Endodermal cell (in vitro differentiated cells): ENCODE data around the gene RNF144A. TPM values are rescaled to one million over a fixed set of nuclear protein-coding genes. Genes with fewer than 3 reads are reported as not detected.
"Not testable (repeated sequence)": the region's sequence is repeated elsewhere in the genome, so short reads cannot be mapped to it uniquely, and the experiment has no call there.

ENCODE experiments used
- DNase-seq: peaks from one replicate; pipeline ENCODE4 v3.0.0-alpha.2; 2017
- H3K27ac ChIP-seq: 2 replicates; pipeline ENCODE4 v1.5.1; 2013; ENCODE audit warnings: mild to moderate bottlenecking, low read depth, low read length, moderate library complexity
- H3K27me3 ChIP-seq: 2 replicates; pipeline ENCODE4 v1.6.1; 2013; ENCODE audit warnings: mild to moderate bottlenecking, low read length, moderate library complexity; ENCODE audit not compliant: insufficient read depth, control insufficient read depth, poor library complexity, severe bottlenecking
- H3K36me3 ChIP-seq: 2 replicates; pipeline ENCODE4 v1.7.0; 2013; ENCODE audit warnings: mild to moderate bottlenecking, low read length, moderate library complexity; ENCODE audit not compliant: control insufficient read depth, insufficient read depth
- H3K4me1 ChIP-seq: one replicate; pipeline ENCODE4 v1.7.0; 2013; ENCODE audit warnings: low read length; ENCODE audit not compliant: control insufficient read depth, insufficient read depth
- H3K4me3 ChIP-seq: 2 replicates; pipeline ENCODE4 v1.5.1; 2013; ENCODE audit warnings: mild to moderate bottlenecking, low read length, moderate library complexity
- H3K9ac ChIP-seq: 2 replicates; pipeline ENCODE4 v1.6.1; 2013; ENCODE audit warnings: mild to moderate bottlenecking, low read length, moderate library complexity; ENCODE audit not compliant: poor library complexity, severe bottlenecking; ENCODE audit errors: extremely low read depth
- H3K9me3 ChIP-seq: 2 replicates; pipeline ENCODE4 v1.6.1; 2013; ENCODE audit warnings: mild to moderate bottlenecking, low read length, moderate library complexity; ENCODE audit not compliant: control insufficient read depth
- H3K27ac Mint-ChIP-seq: 2 replicates; pipeline ENCODE4 v1.8.0; 2020; ENCODE audit warnings: mixed read lengths
- H3K27me3 Mint-ChIP-seq: 2 replicates; pipeline ENCODE4 v1.8.0; 2021; ENCODE audit warnings: mild to moderate bottlenecking, mixed read lengths; ENCODE audit not compliant: insufficient read depth
- H3K36me3 Mint-ChIP-seq: 2 replicates; pipeline ENCODE4 v1.8.0; 2020; ENCODE audit warnings: low read depth, mixed read lengths
- H3K4me1 Mint-ChIP-seq: 2 replicates; pipeline ENCODE4 v1.8.0; 2020; ENCODE audit warnings: mixed read lengths
- H3K4me3 Mint-ChIP-seq: 2 replicates; pipeline ENCODE4 v1.8.0; 2020; ENCODE audit warnings: mild to moderate bottlenecking, moderate library complexity, mixed read lengths
- H3K9me3 Mint-ChIP-seq: 2 replicates; pipeline ENCODE4 v1.8.0; 2020; ENCODE audit warnings: mild to moderate bottlenecking, mixed read lengths
- WGBS, 2 experiments: methylation state at CpG; one replicate each; pipeline versions ENCODE4 v1.1.5 to v1.1.7; 2013; ENCODE audit warnings: missing lambda C conversion rate in 2 of 2, mixed read lengths in 1 of 2; ENCODE audit not compliant: insufficient coverage in 1 of 2, insufficient read length in 1 of 2; 5-methylcytosine and 5-hydroxymethylcytosine counted together
- total RNA-seq, 2 donors: library from RNA; stranded (reverse); fragmentation: NEBNext Ultra II Directional in 1 of 2; extraction: Animal tissue kit (Norgen Biotek cat#: 25700) in 1 of 2; gene quantifications; 2 replicates in 1 of 2; 3 replicates in 1 of 2; pipeline ENCODE4 v1.2.1, GENCODE V29; 2021
- TF ChIP-seq, protein P1 (sequence below): fragments of 200-600 bp; sonication (generic); conservative IDR thresholded peaks from 2 replicates; pipeline ENCODE4 v1.5.0; 2021; ENCODE audit warnings: antibody characterized with exemption, mild to moderate bottlenecking

Gene RNF144A
- total RNA-seq, 2 donors from 2014 or later = 12.4 to 26.0 TPM

DNA sequence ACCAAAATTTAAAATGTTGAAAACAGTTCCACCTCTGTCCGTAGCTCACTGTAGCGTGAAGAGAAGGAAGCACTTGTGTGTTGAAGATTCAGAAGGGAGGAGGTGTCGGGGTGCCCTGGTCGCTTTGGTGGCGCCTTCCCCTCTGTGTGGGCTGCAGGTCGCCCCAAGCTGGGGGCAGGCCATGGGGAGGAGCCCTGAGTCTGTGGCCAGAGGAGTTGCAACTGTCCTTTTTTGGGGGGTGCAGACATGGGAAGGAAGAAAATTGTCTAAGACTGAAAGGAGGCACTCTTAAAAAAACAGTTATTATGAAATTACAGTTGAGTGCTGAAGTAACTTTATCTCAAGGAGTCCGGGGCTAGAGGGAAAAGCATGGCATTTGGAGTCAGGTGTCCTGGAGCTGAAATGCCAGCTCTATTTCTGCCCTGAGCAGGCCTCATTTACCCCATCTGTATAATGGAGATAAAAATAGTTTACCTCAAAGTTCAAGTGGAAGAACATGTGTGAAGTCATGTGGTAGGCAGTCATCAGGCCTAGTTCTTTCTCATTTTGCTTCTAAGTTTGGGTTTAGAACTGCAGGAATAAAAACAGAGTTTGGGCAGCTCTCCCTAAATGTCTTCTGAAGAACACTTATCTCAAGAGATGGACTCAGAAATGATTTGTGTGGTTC, 82.1 kb downstream of the RNF144A start:
- H3K4me1 Mint-ChIP-seq = peaks cover 3% of the 10 kb centered on the region
- Histone ChIP-seq H3K36me3 (no peaks in the 10 kb centered on the region), H3K4me1 (no peaks in the 10 kb centered on the region), H3K27me3 (no peaks in the 10 kb centered on the region), H3K9ac (no peak overlapping the region), H3K27ac (no peak overlapping the region), H3K9me3 (no peaks in the 10 kb centered on the region), H3K4me3 (no peak overlapping the region)
- no peaks in the 10 kb centered on the region for H3K27me3 Mint-ChIP-seq
- no peaks in the 10 kb centered on the region for H3K36me3 Mint-ChIP-seq
- no peak overlapping the region for H3K4me3 Mint-ChIP-seq
- TF ChIP-seq, protein P1, sequence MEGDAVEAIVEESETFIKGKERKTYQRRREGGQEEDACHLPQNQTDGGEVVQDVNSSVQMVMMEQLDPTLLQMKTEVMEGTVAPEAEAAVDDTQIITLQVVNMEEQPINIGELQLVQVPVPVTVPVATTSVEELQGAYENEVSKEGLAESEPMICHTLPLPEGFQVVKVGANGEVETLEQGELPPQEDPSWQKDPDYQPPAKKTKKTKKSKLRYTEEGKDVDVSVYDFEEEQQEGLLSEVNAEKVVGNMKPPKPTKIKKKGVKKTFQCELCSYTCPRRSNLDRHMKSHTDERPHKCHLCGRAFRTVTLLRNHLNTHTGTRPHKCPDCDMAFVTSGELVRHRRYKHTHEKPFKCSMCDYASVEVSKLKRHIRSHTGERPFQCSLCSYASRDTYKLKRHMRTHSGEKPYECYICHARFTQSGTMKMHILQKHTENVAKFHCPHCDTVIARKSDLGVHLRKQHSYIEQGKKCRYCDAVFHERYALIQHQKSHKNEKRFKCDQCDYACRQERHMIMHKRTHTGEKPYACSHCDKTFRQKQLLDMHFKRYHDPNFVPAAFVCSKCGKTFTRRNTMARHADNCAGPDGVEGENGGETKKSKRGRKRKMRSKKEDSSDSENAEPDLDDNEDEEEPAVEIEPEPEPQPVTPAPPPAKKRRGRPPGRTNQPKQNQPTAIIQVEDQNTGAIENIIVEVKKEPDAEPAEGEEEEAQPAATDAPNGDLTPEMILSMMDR = no peak
- DNase-seq = no peak
- no peak overlapping the region for H3K27ac Mint-ChIP-seq
- no peaks in the 10 kb centered on the region for H3K9me3 Mint-ChIP-seq
- WGBS, 2 experiments = 93 to 96% methylated on average over 3 to 7 of the region's 7 CpGs

DNA sequence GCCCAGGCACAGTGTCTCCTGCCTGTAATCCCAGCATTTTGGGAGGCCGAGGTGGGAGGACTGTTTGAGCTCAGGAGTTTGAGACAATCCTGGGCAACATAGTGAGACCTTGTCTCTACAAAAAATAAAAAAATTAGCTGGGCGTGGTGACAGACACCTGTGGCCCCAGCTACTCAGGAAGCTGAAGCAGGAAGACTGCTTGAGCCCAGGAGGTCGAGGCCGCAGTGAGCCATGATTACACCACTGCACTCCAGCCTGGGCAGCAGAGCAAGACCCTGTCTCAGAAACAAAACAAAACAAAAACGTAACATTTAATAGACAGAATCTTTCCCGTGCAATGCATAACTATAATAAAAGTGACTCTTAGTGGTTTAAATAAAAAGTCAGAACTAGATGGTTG, 84.2 kb downstream of the RNF144A start:
- H3K4me3 Mint-ChIP-seq, H3K9me3 ChIP-seq, H3K27me3 Mint-ChIP-seq, H3K27ac Mint-ChIP-seq, H3K4me3 ChIP-seq, H3K36me3 Mint-ChIP-seq, H3K9me3 Mint-ChIP-seq, H3K4me1 ChIP-seq, H3K9ac ChIP-seq, DNase-seq, H3K36me3 ChIP-seq, H3K27ac ChIP-seq, H3K27me3 ChIP-seq, H3K4me1 Mint-ChIP-seq: not testable (repeated sequence)
- 94 to 97% methylated on average over 5 to 6 of the region's 6 CpGs for WGBS, 2 experiments

DNA sequence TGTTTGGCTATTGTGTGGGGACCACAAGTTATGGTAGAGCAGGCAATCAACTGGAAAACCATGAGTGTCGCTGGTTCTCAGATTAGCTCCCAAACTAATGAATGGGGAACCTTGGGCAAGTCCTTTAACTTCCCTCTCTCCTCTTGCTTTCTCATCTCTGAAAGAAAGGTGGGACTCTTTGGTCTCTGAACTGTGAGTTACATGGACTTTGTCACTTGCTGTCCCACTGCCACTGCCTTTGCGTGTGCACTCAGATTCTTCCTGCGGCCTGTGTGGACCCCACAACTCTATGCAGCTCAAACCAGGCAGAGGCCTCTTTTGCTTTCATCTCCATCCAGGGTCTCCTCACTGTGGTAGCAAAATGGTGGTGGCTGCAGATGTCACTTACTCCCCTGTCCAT, 86.7 kb downstream of the RNF144A start:
- no peaks in the 10 kb centered on the region for H3K36me3 ChIP-seq
- Mint-ChIP-seq H3K36me3 (no peaks in the 10 kb centered on the region), H3K27ac (no peak overlapping the region), H3K4me1 (peaks cover 6% of the 10 kb centered on the region), H3K27me3 (no peaks in the 10 kb centered on the region), H3K4me3 (no peak overlapping the region), H3K9me3 (no peaks in the 10 kb centered on the region)
- H3K9ac ChIP-seq = no peak overlapping the region
- no peaks in the 10 kb centered on the region for H3K9me3 ChIP-seq
- TF ChIP-seq, protein P1 = no peak
- no peaks in the 10 kb centered on the region for H3K27me3 ChIP-seq
- H3K4me1 ChIP-seq = no peaks in the 10 kb centered on the region
- H3K27ac ChIP-seq = no peak overlapping the region
- no peak overlapping the region for H3K4me3 ChIP-seq
- WGBS, 2 experiments = 93 to 97% methylated on average over 2 to 3 of the region's 3 CpGs
- no peak for DNase-seq

DNA sequence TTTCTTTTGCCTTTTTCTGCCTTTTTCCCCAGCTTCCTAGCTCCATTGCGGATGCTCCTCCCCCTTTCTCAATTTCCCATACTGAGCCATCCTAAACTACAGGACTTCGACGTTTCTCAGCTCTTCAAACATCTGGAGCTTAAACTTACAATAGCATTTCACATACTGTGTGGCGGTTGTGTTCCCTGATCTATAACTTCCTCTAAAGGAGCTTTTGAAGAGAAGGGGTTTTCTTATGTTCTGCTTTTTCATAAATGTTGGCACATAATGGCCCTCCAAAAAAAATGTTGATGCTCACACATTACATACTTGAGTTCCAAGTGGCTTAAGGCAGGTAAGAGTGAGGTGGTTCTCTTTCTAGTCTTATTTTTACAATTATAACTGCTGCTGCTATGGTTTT, 87.4 kb downstream of the RNF144A start:
- H3K36me3 Mint-ChIP-seq = no peaks in the 10 kb centered on the region
- no peak overlapping the region for H3K27ac ChIP-seq
- no peaks in the 10 kb centered on the region for H3K9me3 Mint-ChIP-seq
- H3K4me3 ChIP-seq = no peak overlapping the region
- no peak overlapping the region for H3K4me3 Mint-ChIP-seq
- DNase-seq = no peak
- no peak overlapping the region for H3K27ac Mint-ChIP-seq
- no peaks in the 10 kb centered on the region for H3K9me3 ChIP-seq
- WGBS, 2 experiments = 69 to 100% methylated on average over 1 to 4 of the region's 4 CpGs
- H3K36me3 ChIP-seq = no peaks in the 10 kb centered on the region
- peaks cover 6% of the 10 kb centered on the region for H3K4me1 Mint-ChIP-seq
- TF ChIP-seq, protein P1 = no peak
- H3K9ac ChIP-seq = no peak overlapping the region
- no peaks in the 10 kb centered on the region for H3K4me1 ChIP-seq
- H3K27me3 ChIP-seq = no peaks in the 10 kb centered on the region
- no peaks in the 10 kb centered on the region for H3K27me3 Mint-ChIP-seq
